H1 (cell line): ENCODE results near the gene SNX20. TPM values are rescaled to one million over a fixed set of nuclear protein-coding genes. Genes with fewer than 3 reads are reported as not detected.

Experiments
- ATF3 ChIP-seq: IDR thresholded peaks from 2 replicates; pipeline ENCODE4 v1.6.1; 2011; ENCODE audit warnings: low read depth, mild to moderate bottlenecking, low read length; ENCODE audit not compliant: insufficient read depth
- BRCA1 ChIP-seq: IDR thresholded peaks from 2 replicates; pipeline ENCODE4 v1.6.1; 2012; ENCODE audit warnings: low read depth, low read length, improper control_type of control experiment
- EZH2 ChIP-seq: fragments of 200-600 bp; sonication (generic); IDR thresholded peaks from 2 replicates; pipeline ENCODE4 v1.7.1; 2012; ENCODE audit warnings: low read depth, mild to moderate bottlenecking, moderate library complexity, low read length, inconsistent platforms; ENCODE audit not compliant: severe bottlenecking
- SP1 ChIP-seq: IDR thresholded peaks from 2 replicates; pipeline ENCODE4 v1.6.1; 2011; ENCODE audit warnings: low read depth, low read length
- polyA plus RNA-seq, 7 experiments: library from polyadenylated mRNA; depleted of rRNA in 3 of 7; stranded (reverse) in 5 of 7; unstranded in 2 of 7; fragments of >200 nt in 5 of 7; fragments of 200-250 nt in 2 of 7; gene quantifications; 1 replicate in 5 of 7; 2 replicates in 1 of 7; 4 replicates in 1 of 7; pipeline versions ENCODE4 v1.2.1 to v1.2.3, GENCODE V29; 2011 to 2013; ENCODE audit warnings: missing spikeins in 2 of 7, mixed read lengths in 2 of 7
- total RNA-seq: library from RNA; stranded (reverse); fragmentation: NEBNext Ultra II Directional; extraction: Animal tissue kit (Norgen Biotek cat#: 25700); gene quantifications from 2 replicates; pipeline ENCODE4 v1.2.1, GENCODE V29; 2021
- TF ChIP-seq, protein P1 (sequence below), 3 experiments: IDR thresholded peaks; 1 replicate in 2 of 3; 2 replicates in 1 of 3; pipeline versions ENCODE4 v1.5.1 to v1.6.1; 2011; ENCODE audit warnings: low read length in 3 of 3, mild to moderate bottlenecking in 3 of 3, inconsistent platforms in 2 of 3, low read depth in 1 of 3, moderate library complexity in 1 of 3; ENCODE audit not compliant: insufficient read depth in 1 of 3; ENCODE audit errors: control extremely low read depth in 1 of 3
- TF ChIP-seq, protein P2 (sequence below): IDR thresholded peaks from 2 replicates; pipeline ENCODE4 v1.6.1; 2012; ENCODE audit warnings: low read length, inconsistent platforms

SNX20 gene
- total and polyA plus RNA-seq, 2 of the 8 experiments (the other 6 are each of a cell fraction or from before 2014, with no cell fraction given) = not detected

DNA sequence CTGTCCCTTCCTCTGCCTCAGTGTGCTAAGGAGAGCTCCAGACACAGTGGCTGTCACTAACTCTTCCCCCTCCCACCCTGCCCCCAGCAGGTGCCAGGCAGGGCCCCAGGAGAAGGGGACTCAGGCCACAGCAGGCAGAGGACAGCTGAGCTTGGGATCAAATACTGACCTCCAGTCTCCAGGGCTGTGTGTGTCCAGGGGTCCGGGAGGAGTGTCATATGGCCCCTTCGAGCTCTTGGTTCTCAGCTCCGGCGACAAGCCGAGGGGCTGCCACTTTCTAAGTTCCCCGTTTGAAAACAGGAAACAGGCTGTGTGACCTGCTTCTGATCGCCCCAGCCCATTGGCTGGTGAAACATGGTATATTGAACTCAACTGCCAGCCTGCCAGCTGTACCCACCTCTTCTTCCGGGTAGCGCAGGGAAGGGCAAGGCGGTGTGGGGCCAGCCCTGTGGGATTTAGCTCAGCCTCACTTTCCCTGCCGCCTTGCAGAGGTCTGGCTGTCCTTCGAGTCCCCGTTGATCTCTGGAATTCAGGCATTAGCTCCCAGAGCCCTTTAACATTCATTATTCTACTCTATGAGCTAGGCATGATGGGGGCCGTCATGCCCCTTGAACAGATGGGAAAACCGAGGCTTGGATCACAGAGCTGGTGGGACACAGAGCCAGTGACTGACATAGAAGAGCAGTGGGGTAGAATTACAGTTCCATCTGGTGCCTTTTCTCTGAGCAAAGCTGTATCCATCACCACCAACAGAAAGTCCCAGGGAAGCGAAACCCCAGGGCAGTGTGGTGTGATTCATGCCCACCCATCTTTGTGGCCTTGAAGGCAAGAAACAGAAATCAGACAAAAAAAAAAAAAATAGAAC, at the start of gene SNX20 (continued):
- TF ChIP-seq, protein P1, sequence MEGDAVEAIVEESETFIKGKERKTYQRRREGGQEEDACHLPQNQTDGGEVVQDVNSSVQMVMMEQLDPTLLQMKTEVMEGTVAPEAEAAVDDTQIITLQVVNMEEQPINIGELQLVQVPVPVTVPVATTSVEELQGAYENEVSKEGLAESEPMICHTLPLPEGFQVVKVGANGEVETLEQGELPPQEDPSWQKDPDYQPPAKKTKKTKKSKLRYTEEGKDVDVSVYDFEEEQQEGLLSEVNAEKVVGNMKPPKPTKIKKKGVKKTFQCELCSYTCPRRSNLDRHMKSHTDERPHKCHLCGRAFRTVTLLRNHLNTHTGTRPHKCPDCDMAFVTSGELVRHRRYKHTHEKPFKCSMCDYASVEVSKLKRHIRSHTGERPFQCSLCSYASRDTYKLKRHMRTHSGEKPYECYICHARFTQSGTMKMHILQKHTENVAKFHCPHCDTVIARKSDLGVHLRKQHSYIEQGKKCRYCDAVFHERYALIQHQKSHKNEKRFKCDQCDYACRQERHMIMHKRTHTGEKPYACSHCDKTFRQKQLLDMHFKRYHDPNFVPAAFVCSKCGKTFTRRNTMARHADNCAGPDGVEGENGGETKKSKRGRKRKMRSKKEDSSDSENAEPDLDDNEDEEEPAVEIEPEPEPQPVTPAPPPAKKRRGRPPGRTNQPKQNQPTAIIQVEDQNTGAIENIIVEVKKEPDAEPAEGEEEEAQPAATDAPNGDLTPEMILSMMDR (IDR thresholded peaks at IDR 0.05; ENCODE audit: control extremely low read depth in 1 of 3, insufficient read depth in 1 of 3, low read depth in 1 of 3, low read length in 3 of 3) = no peak
- TF ChIP-seq EZH2 (no peak), ATF3 (no peak), SP1 (no peak), BRCA1 (no peak)
- TF ChIP-seq, protein P2, sequence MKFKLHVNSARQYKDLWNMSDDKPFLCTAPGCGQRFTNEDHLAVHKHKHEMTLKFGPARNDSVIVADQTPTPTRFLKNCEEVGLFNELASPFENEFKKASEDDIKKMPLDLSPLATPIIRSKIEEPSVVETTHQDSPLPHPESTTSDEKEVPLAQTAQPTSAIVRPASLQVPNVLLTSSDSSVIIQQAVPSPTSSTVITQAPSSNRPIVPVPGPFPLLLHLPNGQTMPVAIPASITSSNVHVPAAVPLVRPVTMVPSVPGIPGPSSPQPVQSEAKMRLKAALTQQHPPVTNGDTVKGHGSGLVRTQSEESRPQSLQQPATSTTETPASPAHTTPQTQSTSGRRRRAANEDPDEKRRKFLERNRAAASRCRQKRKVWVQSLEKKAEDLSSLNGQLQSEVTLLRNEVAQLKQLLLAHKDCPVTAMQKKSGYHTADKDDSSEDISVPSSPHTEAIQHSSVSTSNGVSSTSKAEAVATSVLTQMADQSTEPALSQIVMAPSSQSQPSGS = no peak
- TF ChIP-seq, all 59 proteins: peak for 0
